Gastrocnemius medialis (tissue), 4 donors: ENCODE measurements around the gene CTBP2.

Experiments used
- CTCF ChIP-seq, 5 experiments: fragments of 450-650 bp in 3 of 5; fragments of 200-600 bp in 2 of 5; sonication (generic) in 2 of 5; IDR thresholded peaks in 4 of 5; conservative IDR thresholded peaks in 1 of 5; 1 replicate in 4 of 5; 2 replicates in 1 of 5; pipeline ENCODE4 v1.5.1; 2016 to 2019; ENCODE audit warnings: antibody characterized with exemption in 5 of 5, mild to moderate bottlenecking in 3 of 5, moderate library complexity in 3 of 5
- POLR2A ChIP-seq, 2 donors: fragments of 450-650 bp; IDR thresholded peaks; one replicate each; pipeline ENCODE4 v1.6.1; 2017; ENCODE audit warnings: antibody characterized with exemption in 2 of 2, mild to moderate bottlenecking in 2 of 2, moderate library complexity in 2 of 2

- TF ChIP-seq CTCF (IDR thresholded peaks at IDR 0.05 in 4 of 5, conservative IDR thresholded peaks at IDR 0.05 in 1 of 5) (no peak), POLR2A (IDR thresholded peaks at IDR 0.05) (no peak)
These were observed 162.4 kb downstream of the CTBP2 start for GRCh38 chr10:124997771-124998623.
